Endothelial cell of umbilical vein (primary cell): ENCODE measurements around the gene NUPR1. TPM values are rescaled to one million over a fixed set of nuclear protein-coding genes. Genes with fewer than 3 reads are reported as not detected.

Experiments
- BruUV-seq: library from RNA; stranded (reverse); fragments of 400-500 nt; replicated peaks from 2 replicates; lab custom pipeline; 2021; lab: Mats Ljungman, UMichigan
- CTCF ChIA-PET: fragments of 300-600, 350-600 bp; sonication (Branson Sonifier 250); formaldehyde crosslinking; loops from one replicate; lab custom pipeline; 2021; ENCODE audit warnings: antibody characterized with exemption, inconsistent platforms; lab: Charles Lee
- POLR2A ChIA-PET: fragments of 300-600, 350-600 bp; sonication (Branson Sonifier 250); formaldehyde crosslinking; loops from one replicate; lab custom pipeline; 2021; ENCODE audit warnings: antibody characterized with exemption, inconsistent platforms; lab: Charles Lee
- DNase-seq: peaks from one replicate; pipeline ENCODE4 v3.0.0-alpha.2; 2011; ENCODE audit warnings: low read depth, low spot score
- FAIRE-seq: peaks from 2 replicates; lab custom pipeline; 2011; peaks lifted over from hg19 to GRCh38; lab: Jason Lieb, UNC
- H2AFZ ChIP-seq: 2 replicates; pipeline ENCODE4 v1.6.0; 2012; ENCODE audit warnings: low read depth, low read length, control low read depth, inconsistent platforms
- H3K27ac ChIP-seq: 2 replicates; pipeline ENCODE4 v1.5.1; 2011; ENCODE audit warnings: low read depth, mild to moderate bottlenecking, control low read depth, low read length, moderate library complexity; ENCODE audit not compliant: insufficient read depth
- H3K27me3 ChIP-seq, 2 experiments: 2 replicates each; pipeline versions ENCODE4 v1.6.0 to v1.6.1; 2011; ENCODE audit warnings: low read length in 2 of 2, mixed read lengths in 1 of 2; ENCODE audit not compliant: control insufficient read depth in 2 of 2, insufficient read depth in 2 of 2
- H3K36me3 ChIP-seq, 2 experiments: 2 replicates in 1 of 2; 3 replicates in 1 of 2; pipeline ENCODE4 v1.5.1; 2011; ENCODE audit warnings: low read length in 2 of 2, mild to moderate bottlenecking in 1 of 2, moderate library complexity in 1 of 2; ENCODE audit not compliant: control insufficient read depth in 2 of 2, insufficient read depth in 2 of 2; ENCODE audit errors: extremely low read depth in 1 of 2
- H3K4me1 ChIP-seq: 3 replicates; pipeline ENCODE4 v1.5.1; 2011; ENCODE audit warnings: mild to moderate bottlenecking, low read length; ENCODE audit not compliant: control insufficient read depth, insufficient read depth; ENCODE audit errors: extremely low read depth
- H3K4me2 ChIP-seq: 2 replicates; pipeline ENCODE4 v1.6.1; 2011; ENCODE audit warnings: low read length, control low read depth, mixed read lengths; ENCODE audit not compliant: insufficient read depth
- H3K4me3 ChIP-seq, 3 experiments: fragments of 200-600 bp in 1 of 3; sonication (generic), shearing (Covaris generic) in 1 of 3; replicated peaks in 1 of 3; 2 replicates each; pipeline ENCODE4 v1.5.1; 2011 to 2016; ENCODE audit warnings: control low read depth in 3 of 3, low read length in 3 of 3, mild to moderate bottlenecking in 2 of 3, inconsistent platforms in 1 of 3, low read depth in 1 of 3, moderate library complexity in 1 of 3; ENCODE audit not compliant: insufficient read depth in 1 of 3
- H3K79me2 ChIP-seq: 2 replicates; pipeline ENCODE4 v1.6.0; 2012; ENCODE audit warnings: low read length, inconsistent platforms; ENCODE audit not compliant: control insufficient read depth, insufficient read depth
- H3K9ac ChIP-seq: replicated peaks from 2 replicates; pipeline ENCODE3; 2011; ENCODE audit warnings: low read length, control low read depth; ENCODE audit not compliant: insufficient read depth; ENCODE audit errors: extremely low read depth
- H3K9me1 ChIP-seq: replicated peaks from 3 replicates; pipeline ENCODE4 v1.6.0; 2011; ENCODE audit warnings: mild to moderate bottlenecking, low read length; ENCODE audit not compliant: control insufficient read depth, insufficient read depth; ENCODE audit errors: extremely low read depth
- H3K9me3 ChIP-seq: replicated peaks from 2 replicates; pipeline ENCODE4 v1.5.1; 2012; ENCODE audit warnings: low read length, inconsistent platforms; ENCODE audit not compliant: control insufficient read depth, insufficient read depth
- H4K20me1 ChIP-seq: replicated peaks from 2 replicates; pipeline ENCODE3; 2011; ENCODE audit warnings: mild to moderate bottlenecking, low read length; ENCODE audit not compliant: control insufficient read depth, insufficient read depth; ENCODE audit errors: extremely low read depth
- CTCF ChIP-seq, 2 donors: IDR thresholded peaks; 1 replicate in 1 of 2; 2 replicates in 1 of 2; pipeline ENCODE4 v1.5.1; 2011; ENCODE audit warnings: low read length in 2 of 2, mild to moderate bottlenecking in 2 of 2, moderate library complexity in 2 of 2, control low read depth in 1 of 2, inconsistent platforms in 1 of 2, low read depth in 1 of 2; ENCODE audit not compliant: insufficient read depth in 1 of 2; ENCODE audit errors: extremely low read depth in 1 of 2
- EZH2 ChIP-seq: IDR thresholded peaks from 2 replicates; pipeline ENCODE4 v1.6.1; 2012; ENCODE audit warnings: borderline replicate concordance, low read depth, mild to moderate bottlenecking, moderate library complexity, low read length, inconsistent platforms; ENCODE audit not compliant: severe bottlenecking
- FOS ChIP-seq: IDR thresholded peaks from 2 replicates; pipeline ENCODE4 v1.6.1; 2011; ENCODE audit warnings: mild to moderate bottlenecking, low read length, moderate library complexity, borderline replicate concordance; ENCODE audit not compliant: insufficient read depth
- GATA2 ChIP-seq: IDR thresholded peaks from 2 replicates; pipeline ENCODE4 v1.7.0; 2011; ENCODE audit warnings: low read depth, mild to moderate bottlenecking, moderate library complexity, mixed read lengths, low read length; ENCODE audit not compliant: insufficient read length, insufficient read depth
- MAX ChIP-seq: IDR thresholded peaks from 2 replicates; pipeline ENCODE4 v1.6.1; 2011; ENCODE audit not compliant: insufficient read depth, insufficient read length
- MYC ChIP-seq: IDR thresholded peaks from one replicate; pipeline ENCODE4 v1.6.1; 2011; ENCODE audit warnings: mild to moderate bottlenecking, low read depth, low read length
- POLR2AphosphoS5 ChIP-seq: IDR thresholded peaks from 2 replicates; pipeline ENCODE4 v1.6.1; 2012; ENCODE audit warnings: low read depth, mild to moderate bottlenecking, control low read depth, low read length, moderate library complexity; ENCODE audit not compliant: insufficient read depth
- dilution Hi-C: fragments of 300-500 bp; cut with MboI; formaldehyde crosslinking; loops from one replicate; pipeline ENCODE4 v1.15.0; 2019; ENCODE audit warnings: low sequenced_read_pairs; ENCODE audit not compliant: extremely low pct_ligation_motif_present
- intact Hi-C: fragments of 100-400 bp; cut with micrococcal nuclease; formaldehyde crosslinking; loops from one replicate; pipeline ENCODE4 v1.10.0; 2022
- polyA plus RNA-seq, 4 experiments: library from polyadenylated mRNA; depleted of rRNA in 3 of 4; stranded (reverse) in 3 of 4; unstranded in 1 of 4; fragments of >200 nt; gene quantifications; 2 replicates each; pipeline versions ENCODE4 v1.2.1 to v1.2.3, GENCODE V29; 2011 to 2012; ENCODE audit warnings: missing spikeins in 1 of 4
- total RNA-seq: library from RNA; stranded (reverse); gene quantifications from 2 replicates; pipeline ENCODE4 v1.2.3, GENCODE V29; 2021

Gene NUPR1
- total and polyA plus RNA-seq, 2 donors (not counting 3 experiments of a cell fraction or from before 2014, with no cell fraction given), result 1.8 to 4.9 TPM

GRCh38 chr16:28497861-28498599 lies 40.7 kb downstream of the NUPR1 start:
- H2AFZ ChIP-seq, result no peak overlapping the region
- no peaks in the 10 kb centered on the region for H3K79me2 ChIP-seq
- no peak overlapping the region for H3K4me3 ChIP-seq
- no peak overlapping the region for H3K27ac ChIP-seq
- POLR2A ChIA-PET, result no interaction called here
- no peaks in the 10 kb centered on the region for H4K20me1 ChIP-seq
- no peak overlapping the region for H3K4me2 ChIP-seq
- no TSS peak for BruUV-seq
- FAIRE-seq (no peak), DNase-seq (no peak)
- no peaks in the 10 kb centered on the region for H3K9me3 ChIP-seq
- no peaks in the 10 kb centered on the region for H3K9me1 ChIP-seq
- dilution Hi-C loops (no loop called here), intact Hi-C loops (no loop called here)
- H3K36me3 ChIP-seq, result no peaks in the 10 kb centered on the region
- no peaks in the 10 kb centered on the region for H3K27me3 ChIP-seq
- no peaks in the 10 kb centered on the region for H3K4me1 ChIP-seq
- no peak for TF ChIP-seq FOS
- TF ChIP-seq POLR2AphosphoS5, result no peak
- no peak for TF ChIP-seq CTCF (IDR thresholded peaks at IDR 0.05; ENCODE audit: extremely low read depth in 1 of 2, insufficient read depth in 1 of 2, low read depth in 1 of 2, low read length in 2 of 2)
- no peak for TF ChIP-seq MAX
- no peak for TF ChIP-seq GATA2
- no peak for TF ChIP-seq MYC
- TF ChIP-seq EZH2, result no peak
- H3K9ac ChIP-seq, result no peak overlapping the region
- CTCF ChIA-PET, result no interaction called here
